DMS114 treated with DMSO at 0.1 percent for 48 hours (cell line): ENCODE data around the gene AGTPBP1.
"Not testable (repeated sequence)": the region's sequence is repeated elsewhere in the genome, so short reads cannot be mapped to it uniquely, and the experiment has no call there.

Experiments used
- DNase-seq: peaks from one replicate; lab custom pipeline; 2025; ENCODE audit not compliant: unreplicated experiment; lab: John Stamatoyannopoulos, UW

Gene AGTPBP1

GRCh38 chr9:85717818-85718217 is 23.9 kb downstream of the AGTPBP1 start:
- not testable (repeated sequence) for DNase-seq

- DNase-seq: no peak
These were observed 24.5 kb downstream of the AGTPBP1 start for GRCh38 chr9:85717220-85717619.

- DNase-seq: no peak
These were observed 25.5 kb downstream of the AGTPBP1 start for GRCh38 chr9:85716031-85716877.

GRCh38 chr9:85715587-85715986 is 26.2 kb downstream of the AGTPBP1 start:
- DNase-seq: no peak

- DNase-seq: no peak
These were observed 27.9 kb downstream of the AGTPBP1 start for GRCh38 chr9:85713897-85714296.

GRCh38 chr9:85704744-85705143 is 37.0 kb downstream of the AGTPBP1 start:
- DNase-seq: no peak

- no peak for DNase-seq
These were observed 38.4 kb downstream of the AGTPBP1 start for GRCh38 chr9:85703398-85703797.

- DNase-seq: no peak
These were observed 38.9 kb downstream of the AGTPBP1 start for GRCh38 chr9:85702726-85703289.

GRCh38 chr9:85702191-85702590 is 39.6 kb downstream of the AGTPBP1 start:
- no peak for DNase-seq

GRCh38 chr9:85700330-85700729 is 41.4 kb downstream of the AGTPBP1 start:
- no peak for DNase-seq

- no peak for DNase-seq
These were observed 53.4 kb downstream of the AGTPBP1 start for GRCh38 chr9:85688361-85688760.

- DNase-seq: no peak
These were observed 56.7 kb downstream of the AGTPBP1 start for GRCh38 chr9:85685081-85685480.

- no peak for DNase-seq
These were observed 65.0 kb downstream of the AGTPBP1 start for GRCh38 chr9:85676790-85677189.

- DNase-seq: no peak
These were observed 74.4 kb downstream of the AGTPBP1 start for GRCh38 chr9:85667374-85667773.

- DNase-seq: no peak
These were observed 75.7 kb downstream of the AGTPBP1 start for GRCh38 chr9:85666086-85666485.

- DNase-seq: no peak
These were observed 79.2 kb downstream of the AGTPBP1 start for GRCh38 chr9:85662573-85662972.

- DNase-seq: no peak
These were observed 83.0 kb downstream of the AGTPBP1 start for GRCh38 chr9:85658716-85659115.

- no peak for DNase-seq
These were observed 88.6 kb downstream of the AGTPBP1 start for GRCh38 chr9:85653153-85653552.

GRCh38 chr9:85647571-85647970 is 94.2 kb downstream of the AGTPBP1 start:
- DNase-seq: no peak

GRCh38 chr9:85645909-85646627 is 95.7 kb downstream of the AGTPBP1 start:
- DNase-seq: no peak

- no peak for DNase-seq
These were observed 101.3 kb downstream of the AGTPBP1 start for GRCh38 chr9:85640425-85640824.

GRCh38 chr9:85639675-85640186 is 102.0 kb downstream of the AGTPBP1 start:
- DNase-seq: no peak
